Osteoblast (primary cell): ENCODE measurements around the gene NACC2. TPM values are rescaled to one million over a fixed set of nuclear protein-coding genes. Genes with fewer than 3 reads are reported as not detected.

Source experiments
- DNase-seq: peaks from one replicate; pipeline ENCODE4 v3.0.0; 2011; ENCODE audit warnings: low spot score, mixed read lengths; ENCODE audit not compliant: insufficient read length; ENCODE audit errors: missing footprints
- H2AFZ ChIP-seq: 2 replicates; pipeline ENCODE4 v1.6.0; 2011; ENCODE audit warnings: mild to moderate bottlenecking, low read length
- H3K27ac ChIP-seq: 2 replicates; pipeline ENCODE4 v1.5.1; 2011; ENCODE audit warnings: mild to moderate bottlenecking, low read depth, low read length, moderate library complexity
- H3K27me3 ChIP-seq: 2 replicates; pipeline ENCODE4 v1.6.0; 2012; ENCODE audit warnings: mild to moderate bottlenecking, control low read depth, inconsistent platforms, low read length, moderate library complexity; ENCODE audit not compliant: insufficient read depth
- H3K36me3 ChIP-seq: 2 replicates; pipeline ENCODE4 v1.5.1; 2011; ENCODE audit warnings: mild to moderate bottlenecking, low read length, control low read depth, moderate library complexity; ENCODE audit not compliant: insufficient read depth
- H3K4me1 ChIP-seq: 2 replicates; pipeline ENCODE4 v1.5.1; 2011; ENCODE audit warnings: mild to moderate bottlenecking, low read length, control low read depth, moderate library complexity; ENCODE audit not compliant: insufficient read depth
- H3K4me2 ChIP-seq: 2 replicates; pipeline ENCODE4 v1.6.0; 2011; ENCODE audit warnings: mild to moderate bottlenecking, low read length; ENCODE audit not compliant: insufficient read depth
- H3K4me3 ChIP-seq: fragments of 200-600 bp; sonication (generic); 3 replicates; pipeline ENCODE4 v1.5.1; 2012; ENCODE audit warnings: mild to moderate bottlenecking, low read length, inconsistent platforms; ENCODE audit not compliant: insufficient read depth
- H3K79me2 ChIP-seq: 2 replicates; pipeline ENCODE4 v1.6.0; 2012; ENCODE audit warnings: mild to moderate bottlenecking, low read length, control low read depth, inconsistent platforms; ENCODE audit not compliant: insufficient read depth
- H3K9me3 ChIP-seq: 2 replicates; pipeline ENCODE4 v1.5.1; 2011; ENCODE audit warnings: low read depth, low read length, control low read depth
- H4K20me1 ChIP-seq: 2 replicates; pipeline ENCODE4 v1.6.0; 2012; ENCODE audit warnings: mild to moderate bottlenecking, low read length, control low read depth; ENCODE audit not compliant: insufficient read depth
- CTCF ChIP-seq: IDR thresholded peaks from 2 replicates; pipeline ENCODE4 v1.5.1; 2011; ENCODE audit warnings: mild to moderate bottlenecking, low read depth, low read length, moderate library complexity; ENCODE audit errors: extremely low read depth
- total RNA-seq: library from RNA; depleted of rRNA; stranded (reverse); fragments of >200 nt; gene quantifications from 2 replicates; pipeline ENCODE4 v1.2.3, GENCODE V29; 2012

The NACC2 gene
- total RNA-seq, 1 donor: 32.9 TPM

GRCh38 chr9:136024696-136025316 is 70.3 kb downstream of the NACC2 start:
- Histone ChIP-seq H4K20me1 (peaks cover 67% of the 10 kb centered on the region), H3K79me2 (peaks cover 74% of the 10 kb centered on the region), H3K4me1 (peaks cover 12% of the 10 kb centered on the region), H3K9me3 (no peaks in the 10 kb centered on the region), H2AFZ (no peak overlapping the region), H3K27me3 (no peaks in the 10 kb centered on the region), H3K36me3 (peaks cover 4% of the 10 kb centered on the region), H3K27ac (peak overlapping the region; percentile 71), H3K4me2 (no peak overlapping the region), H3K4me3 (no peak overlapping the region)
- no peak for TF ChIP-seq CTCF
- DNase-seq: peak; percentile 59

GRCh38 chr9:136024286-136024685 is 70.8 kb downstream of the NACC2 start:
- peak; percentile 65 for DNase-seq
- H4K20me1 ChIP-seq: peaks cover 64% of the 10 kb centered on the region

GRCh38 chr9:136023410-136024225 is 71.5 kb downstream of the NACC2 start:
- peaks cover 64% of the 10 kb centered on the region for H4K20me1 ChIP-seq
- H3K27ac ChIP-seq: peak overlapping the region; percentile 71
- no peaks in the 10 kb centered on the region for H3K27me3 ChIP-seq
- H3K9me3 ChIP-seq: no peaks in the 10 kb centered on the region
- no peak overlapping the region for H3K4me3 ChIP-seq
- H3K79me2 ChIP-seq: peaks cover 72% of the 10 kb centered on the region
- H3K4me2 ChIP-seq: no peak overlapping the region
- peaks cover 12% of the 10 kb centered on the region for H3K4me1 ChIP-seq
- H2AFZ ChIP-seq: no peak overlapping the region
- no peaks in the 10 kb centered on the region for H3K36me3 ChIP-seq
- DNase-seq: peak; percentile 86
- no peak for TF ChIP-seq CTCF

More at GRCh38 chr9:136024286-136024685, 70.8 kb downstream of the NACC2 start:
- Histone ChIP-seq H2AFZ (no peak overlapping the region), H3K27me3 (no peaks in the 10 kb centered on the region), H3K4me1 (peaks cover 12% of the 10 kb centered on the region), H3K4me3 (no peak overlapping the region), H3K9me3 (no peaks in the 10 kb centered on the region), H3K27ac (peak overlapping the region; percentile 71), H3K79me2 (peaks cover 73% of the 10 kb centered on the region), H3K36me3 (peaks cover 4% of the 10 kb centered on the region), H3K4me2 (no peak overlapping the region)
- TF ChIP-seq CTCF: no peak
